Glomerular visceral epithelial cell (primary cell): Measurements from ENCODE around the gene GDAP2.

Experiments
- DNase-seq: peaks from one replicate; pipeline ENCODE4 v3.0.0-alpha.2; 2016; ENCODE audit errors: extremely low spot score

The GDAP2 gene

DNA sequence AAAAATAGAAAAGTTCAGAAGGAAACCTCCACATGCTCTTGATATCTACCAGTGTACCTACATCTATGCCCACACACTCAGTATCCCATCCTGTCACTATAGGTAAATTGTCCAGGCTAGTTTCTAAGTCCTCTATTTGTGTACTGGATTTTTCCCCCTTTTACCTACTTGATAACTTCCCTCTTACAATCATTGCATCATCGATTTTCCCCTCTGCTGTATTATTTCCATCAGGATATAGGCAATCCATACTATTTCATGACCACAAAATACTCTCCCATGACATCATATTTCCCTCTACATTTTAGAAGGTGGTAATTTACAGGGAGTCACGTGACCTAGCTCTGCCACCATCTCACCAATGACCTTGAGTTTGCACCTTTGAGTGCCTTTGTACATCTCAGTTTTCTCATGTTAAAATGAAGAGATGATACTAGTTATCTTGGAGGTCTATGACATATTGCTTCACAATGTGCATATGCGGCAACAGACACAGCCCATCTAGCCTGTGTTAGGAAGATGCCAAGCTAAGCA is 88.2 kb downstream of the GDAP2 start:
- DNase-seq, result no peak

DNA sequence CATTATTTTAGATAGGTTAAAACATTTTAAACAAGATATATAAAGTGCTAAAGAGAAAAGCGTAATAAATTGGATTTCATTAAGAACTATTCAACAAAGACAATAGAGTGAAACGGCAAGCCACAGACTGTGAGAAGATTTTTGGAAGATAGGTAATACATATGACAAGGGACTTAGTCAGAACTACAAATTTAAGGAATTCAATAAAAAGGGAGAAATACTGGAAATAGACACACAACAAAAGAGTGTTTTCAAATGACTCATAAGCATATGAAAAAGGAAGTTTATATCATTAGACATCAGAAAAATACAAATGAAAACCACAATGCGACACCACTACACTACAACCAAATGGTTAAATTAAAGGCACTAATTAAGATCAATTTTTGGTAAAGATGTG is 90.5 kb downstream of the GDAP2 start:
- DNase-seq, result no peak

DNA sequence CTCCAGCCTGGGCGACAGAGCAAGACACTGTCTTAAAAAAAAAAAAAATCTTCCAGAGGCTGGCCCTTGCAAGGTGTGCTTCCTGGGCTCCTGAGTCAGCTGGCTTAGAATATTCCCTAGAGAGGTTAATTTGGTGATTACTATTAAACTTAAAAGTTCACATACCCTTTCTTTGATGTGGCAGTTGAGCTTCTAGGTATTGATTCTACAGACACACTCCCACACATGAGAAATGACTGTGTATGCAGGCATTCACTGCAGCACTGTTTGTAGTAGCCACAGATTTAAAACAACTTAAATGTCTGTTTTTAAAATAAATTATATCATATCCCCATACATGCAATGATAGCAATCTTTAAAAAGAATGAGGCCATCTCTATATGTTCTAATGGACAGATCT is 93.4 kb downstream of the GDAP2 start:
- DNase-seq, result no peak

DNA sequence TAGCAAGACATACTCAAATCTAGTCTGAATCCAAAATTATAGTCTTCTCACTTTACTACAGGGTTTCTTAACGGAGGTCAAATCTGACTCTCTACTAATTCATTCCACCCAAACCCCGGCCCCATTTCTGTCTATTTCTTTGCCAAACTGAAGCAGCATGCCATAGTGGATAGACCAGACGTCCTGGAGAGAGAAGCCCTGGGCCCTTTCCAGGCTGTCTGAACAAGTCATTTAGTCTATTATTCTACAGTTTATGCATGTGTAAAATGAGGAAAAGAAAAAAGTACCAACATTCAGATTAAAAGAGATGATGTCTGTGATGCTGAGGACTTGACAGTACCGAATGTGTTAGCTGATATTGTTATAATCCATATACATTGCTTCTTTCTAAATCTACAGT is 95.0 kb downstream of the GDAP2 start:
- DNase-seq, result no peak

DNA sequence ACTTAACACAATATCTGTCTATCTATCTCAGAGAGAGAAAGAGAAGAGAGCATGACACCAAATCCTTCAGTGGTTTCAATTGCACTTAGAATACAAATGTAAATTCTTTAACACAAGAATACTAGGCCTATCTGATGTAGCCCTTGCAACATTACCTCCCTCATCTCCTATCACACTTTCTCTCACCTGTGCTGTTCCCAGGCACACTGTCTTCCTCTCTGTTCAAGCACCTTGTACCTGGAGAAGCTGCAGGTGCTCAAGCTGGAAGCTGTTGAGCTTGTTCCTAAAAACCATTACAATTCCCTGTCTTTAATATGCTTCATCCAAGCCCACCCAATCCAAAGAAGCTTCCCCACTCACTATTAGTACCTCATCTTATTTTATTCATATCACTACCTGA is 97.0 kb downstream of the GDAP2 start:
- no peak for DNase-seq

DNA sequence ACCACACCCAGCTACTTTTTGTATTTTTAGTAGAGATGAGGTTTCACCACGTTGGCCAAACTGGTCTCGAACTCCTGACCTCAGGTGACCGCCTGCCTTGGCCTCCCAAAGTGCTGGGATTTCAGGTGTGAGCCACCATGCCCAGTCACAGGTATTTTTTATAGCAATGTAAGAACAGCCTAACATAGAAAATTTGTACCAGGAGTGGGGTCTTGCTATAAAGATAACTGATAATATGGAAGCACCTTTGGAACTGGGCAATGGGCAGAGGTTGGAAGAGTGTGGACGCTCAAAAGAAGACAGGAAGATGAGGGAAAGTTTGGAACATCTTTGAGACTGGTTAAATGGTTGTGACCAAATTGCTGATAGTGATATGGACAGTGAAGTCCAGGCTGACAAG is 99.2 kb downstream of the GDAP2 start:
- no peak for DNase-seq

DNA sequence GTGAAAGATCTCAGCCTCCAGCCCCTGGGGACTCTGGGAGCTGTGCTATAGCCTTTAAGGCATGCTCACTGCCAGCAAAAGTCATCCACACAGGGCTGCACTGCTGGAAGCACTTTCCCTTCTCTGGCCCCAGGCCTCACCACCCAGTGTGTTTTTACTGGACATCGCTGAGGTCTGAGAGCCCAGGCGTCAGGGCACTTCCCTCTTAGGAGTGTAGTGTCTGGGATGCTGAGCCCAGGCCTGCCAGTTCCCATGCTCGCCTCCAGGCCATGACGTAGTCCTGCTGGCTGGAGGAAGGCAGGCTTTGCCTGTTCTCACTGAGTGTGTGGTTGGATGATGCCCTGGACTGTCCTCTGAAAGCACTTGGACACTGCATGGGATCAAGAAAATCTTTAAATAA is 101.2 kb downstream of the GDAP2 start:
- no peak for DNase-seq

DNA sequence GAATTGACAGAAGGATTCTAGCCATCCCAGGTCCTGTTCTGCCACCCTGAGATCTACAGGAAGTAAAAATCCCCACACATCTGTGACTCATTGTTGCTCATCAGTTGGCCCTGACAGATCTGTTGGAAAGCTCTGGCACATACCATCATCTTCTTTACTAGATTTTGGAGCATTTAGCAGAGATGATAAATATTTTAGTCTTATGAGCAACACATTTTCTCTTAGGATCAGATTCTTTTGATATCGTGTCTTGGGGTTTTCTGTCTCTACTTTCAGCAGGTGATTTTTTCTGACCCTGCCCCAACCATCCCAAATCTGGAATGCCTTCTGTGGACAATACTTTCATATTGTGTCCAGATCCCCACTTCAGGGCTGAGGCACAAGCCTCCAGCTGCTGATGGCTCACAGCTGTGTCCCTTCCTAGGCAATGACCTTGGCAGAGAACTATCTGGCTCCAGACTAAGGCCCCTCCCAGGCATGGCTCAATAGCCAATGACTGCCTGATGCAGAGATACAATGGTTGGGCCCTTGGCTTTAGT is 102.8 kb downstream of the GDAP2 start:
- peak; percentile 73 for DNase-seq

DNA sequence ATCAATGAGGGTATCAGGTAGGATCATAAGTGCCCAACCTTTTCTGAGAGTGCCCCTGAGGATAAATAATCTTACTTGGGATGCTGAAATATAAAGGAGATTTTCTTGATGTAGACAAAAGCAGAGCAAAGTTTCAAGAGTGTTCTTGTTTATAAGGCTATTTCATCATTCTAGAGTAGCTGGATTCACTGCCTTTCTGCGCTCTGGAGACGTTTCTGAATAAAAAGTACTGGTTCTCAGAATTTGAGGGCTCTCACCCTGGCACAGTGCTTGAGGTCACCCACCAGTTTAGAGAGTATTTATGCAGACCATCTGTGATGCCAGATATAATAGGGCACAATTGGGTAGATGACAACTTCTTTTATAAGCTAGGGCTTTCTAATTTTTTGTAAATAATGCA is 103.3 kb downstream of the GDAP2 start:
- DNase-seq, result no peak

DNA sequence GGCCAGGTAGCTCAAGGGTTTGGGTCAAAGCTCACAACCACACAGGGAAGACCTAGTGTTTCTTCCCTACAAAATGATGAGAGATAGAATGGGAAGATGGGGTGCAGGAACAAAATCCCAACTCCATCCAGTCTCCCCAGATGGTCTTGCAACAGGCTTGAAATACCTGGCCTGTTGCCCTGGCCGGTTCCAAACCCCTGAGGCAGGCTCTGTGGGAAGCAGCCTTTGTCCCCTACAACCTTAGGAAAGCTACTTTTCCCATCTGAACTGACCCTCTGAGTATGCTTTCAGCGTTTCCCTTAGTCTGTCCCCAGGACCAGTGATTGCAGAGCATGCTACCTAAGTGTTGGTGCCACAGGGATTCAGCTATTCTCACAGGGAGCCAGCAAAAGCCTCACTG is 104.0 kb downstream of the GDAP2 start:
- DNase-seq, result no peak

DNA sequence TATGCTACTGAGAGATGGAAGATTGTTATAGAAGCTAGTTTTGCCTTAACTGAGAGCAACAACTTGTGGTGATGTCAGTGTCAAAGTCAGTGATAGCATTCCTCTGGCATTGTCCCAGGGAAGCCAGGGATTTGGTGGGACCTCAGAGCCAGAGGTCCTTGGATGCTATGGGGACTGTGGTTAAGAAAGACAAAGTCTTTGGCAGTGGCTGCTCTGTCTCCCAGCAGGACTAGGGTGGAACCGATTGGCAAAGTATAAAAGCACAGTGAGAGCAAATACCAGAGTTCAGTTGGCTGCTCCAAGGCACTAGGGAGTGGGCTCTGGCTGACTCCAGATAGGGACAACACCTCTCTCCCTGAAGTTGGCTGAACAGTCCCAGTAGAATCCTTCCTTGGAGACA is 104.8 kb downstream of the GDAP2 start:
- DNase-seq, result no peak

DNA sequence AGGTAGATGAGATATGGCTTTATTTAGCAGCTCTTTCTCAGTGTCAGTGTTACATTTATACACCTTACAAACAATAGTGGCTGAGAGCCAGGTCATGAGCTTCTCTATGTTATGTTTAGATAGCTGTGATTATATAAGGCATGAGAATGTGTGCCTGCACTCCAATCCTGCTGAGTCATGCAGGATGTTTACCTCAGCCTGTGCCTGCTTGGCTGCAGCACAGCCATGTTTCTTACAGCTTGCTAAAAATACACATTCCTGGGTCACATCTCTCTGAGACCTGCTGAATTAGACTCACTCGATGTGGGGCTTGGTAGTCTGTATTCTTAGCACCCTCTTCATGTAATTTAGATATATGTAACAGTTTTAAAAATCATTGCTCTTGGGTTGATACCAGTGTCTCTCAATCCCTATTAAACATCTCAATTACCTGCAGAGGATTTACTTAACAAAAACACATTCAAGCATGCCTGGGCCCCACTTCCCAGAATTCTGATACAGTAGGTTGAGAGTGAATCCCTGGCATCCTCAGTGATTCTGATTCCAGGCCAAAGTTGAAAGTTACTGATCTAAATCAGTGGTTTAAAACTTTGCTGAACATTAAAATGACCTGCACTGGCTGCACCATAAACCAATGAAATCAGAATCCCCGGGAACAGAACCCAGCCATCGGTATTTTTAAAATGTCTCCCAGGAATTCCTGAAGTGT is 107.5 kb downstream of the GDAP2 start:
- peak; percentile 67 for DNase-seq

DNA sequence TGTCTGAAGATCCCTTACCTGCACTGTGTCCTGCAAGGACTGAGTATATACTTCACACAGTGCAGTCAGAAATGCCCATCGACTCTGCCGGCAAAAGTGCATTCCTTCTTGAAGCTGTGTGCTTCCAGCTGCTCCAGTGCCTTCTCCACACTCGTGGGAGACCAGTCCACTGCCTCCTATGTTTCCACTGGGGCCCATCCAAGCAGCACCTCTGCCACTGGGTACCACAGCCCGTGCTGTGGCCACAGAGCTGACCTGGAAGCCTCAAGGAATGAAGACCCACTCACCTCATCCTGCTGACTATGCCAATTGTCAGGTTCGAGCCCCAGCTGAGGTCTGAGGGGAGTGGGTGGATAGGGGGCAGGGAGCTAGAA is 108.1 kb downstream of the GDAP2 start:
- DNase-seq, result no peak

DNA sequence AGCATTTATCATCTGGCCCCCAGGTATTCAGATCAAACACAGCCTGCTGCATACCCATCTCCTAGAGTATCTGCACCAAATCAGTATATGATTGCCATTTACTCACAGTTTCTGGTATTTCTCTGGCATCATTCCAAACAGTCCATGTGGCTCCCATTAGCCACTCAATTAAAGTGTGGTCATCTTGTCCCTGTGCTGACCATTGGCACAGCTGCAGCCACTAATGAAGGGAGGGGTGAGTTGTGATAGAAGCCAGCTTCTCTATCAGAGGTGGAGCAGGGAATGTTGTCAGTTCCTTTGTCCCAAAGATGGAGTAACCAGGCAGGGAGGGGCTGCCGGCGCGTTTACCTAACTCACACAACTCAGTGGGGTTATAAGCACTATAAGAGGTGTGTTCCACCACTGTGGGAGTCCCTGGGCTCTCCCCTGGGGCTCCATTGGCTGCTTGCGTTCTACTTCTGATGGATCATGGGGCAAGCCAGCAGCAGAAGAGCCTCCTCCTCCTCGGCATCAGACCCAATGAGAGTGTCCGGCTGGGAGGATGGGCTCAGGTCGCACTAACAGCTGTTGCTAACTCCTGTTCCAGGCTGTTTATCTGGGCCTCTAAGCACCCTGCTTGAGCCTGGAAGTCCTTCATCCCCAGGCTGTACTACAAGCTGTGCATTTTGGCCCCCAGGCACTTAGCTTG is 108.6 kb downstream of the GDAP2 start:
- no peak for DNase-seq

DNA sequence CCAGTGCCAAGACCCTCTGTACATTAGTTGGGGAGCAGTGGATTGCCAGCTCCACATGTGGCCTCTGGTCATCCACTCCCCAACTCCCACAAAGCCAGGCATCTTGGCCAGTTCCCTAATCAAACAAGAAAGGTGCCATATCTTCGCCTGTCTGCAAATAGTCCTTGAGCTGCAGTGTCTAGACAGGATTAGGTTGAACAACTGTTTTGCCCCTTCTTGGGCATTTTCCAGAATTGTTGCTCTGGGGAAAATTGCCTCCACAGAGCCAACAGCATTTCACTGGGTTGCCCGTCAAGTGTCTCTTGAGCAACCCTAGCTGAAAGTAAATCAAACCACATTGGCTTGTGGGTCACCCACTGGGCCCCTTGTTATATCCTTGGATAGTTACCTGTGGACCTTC is 109.3 kb downstream of the GDAP2 start:
- DNase-seq, result no peak

DNA sequence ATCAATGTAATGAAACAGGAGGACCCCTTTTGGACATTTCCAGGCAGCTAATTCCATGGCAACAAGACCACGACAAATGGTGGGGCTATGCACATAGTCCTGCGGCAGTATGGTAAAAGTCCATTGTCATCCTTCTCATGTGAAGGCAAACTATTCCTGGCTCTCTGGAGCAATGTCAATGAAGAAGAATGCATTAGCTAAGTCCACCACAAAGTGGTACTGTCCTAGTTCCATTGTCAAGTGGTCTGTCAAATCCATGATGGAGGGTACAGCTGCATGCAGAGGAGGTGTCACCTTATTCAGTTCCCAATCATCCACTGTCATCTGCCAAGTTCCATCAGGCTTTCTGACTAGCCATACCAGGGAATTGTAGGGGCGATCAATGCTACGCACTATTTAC is 110.1 kb downstream of the GDAP2 start:
- no peak for DNase-seq

DNA sequence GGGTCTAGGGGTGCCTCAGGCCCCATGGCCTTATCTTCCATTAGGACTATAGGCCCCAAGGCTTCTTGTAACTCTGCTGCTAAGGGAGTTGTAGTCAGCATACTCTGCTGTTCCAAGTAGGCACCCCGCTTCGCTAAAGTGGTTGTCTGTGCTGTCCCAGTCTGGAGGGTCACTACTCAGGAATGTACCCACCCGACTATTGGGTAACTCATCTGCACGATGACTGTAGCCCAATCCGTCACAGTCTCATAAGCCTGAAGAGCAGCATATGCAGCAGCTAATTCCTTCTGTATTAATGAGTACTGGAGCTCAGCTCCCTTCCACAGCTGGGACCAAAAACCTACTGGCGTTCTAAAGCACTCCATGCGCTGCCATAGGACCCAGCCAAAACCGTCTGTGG is 111.0 kb downstream of the GDAP2 start:
- DNase-seq, result no peak

DNA sequence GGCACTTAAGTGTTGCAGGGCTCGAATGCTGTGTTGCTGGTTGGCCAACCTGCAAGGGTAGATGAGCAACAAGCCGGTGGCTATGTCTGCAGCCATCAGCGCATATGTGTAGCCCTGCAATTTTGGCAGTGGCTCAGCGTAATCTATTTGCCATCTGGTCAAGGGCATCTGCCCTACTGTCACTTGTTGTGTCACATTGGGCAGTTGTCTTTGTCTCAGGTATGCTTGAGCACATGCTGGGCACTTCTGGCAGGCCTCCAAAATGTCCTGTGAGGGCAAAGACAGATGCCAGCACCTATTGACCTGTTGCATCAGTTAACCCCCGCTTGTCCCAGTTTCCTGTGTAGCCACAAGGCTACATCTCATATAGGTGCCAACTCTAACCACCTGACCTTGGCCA is 111.8 kb downstream of the GDAP2 start:
- no peak for DNase-seq

DNA sequence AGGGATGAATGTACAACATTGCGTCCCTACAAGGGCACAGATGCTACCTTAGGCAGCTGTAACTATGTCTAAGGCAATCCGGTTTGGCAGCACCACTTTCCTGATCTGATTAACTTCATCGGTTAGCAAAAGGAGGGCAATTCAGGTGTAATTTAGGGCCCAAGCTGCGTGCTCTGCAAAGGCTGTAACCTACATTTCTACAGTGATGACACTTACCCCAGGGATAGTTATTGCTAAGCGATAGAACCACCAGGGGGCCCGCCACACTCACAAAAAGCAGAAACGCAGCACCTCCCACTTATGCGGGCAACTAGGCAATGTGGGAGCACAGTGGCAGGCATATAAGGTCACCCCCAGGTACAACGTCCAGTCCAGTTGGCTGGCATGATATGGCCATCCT is 113.5 kb downstream of the GDAP2 start:
- DNase-seq, result no peak

DNA sequence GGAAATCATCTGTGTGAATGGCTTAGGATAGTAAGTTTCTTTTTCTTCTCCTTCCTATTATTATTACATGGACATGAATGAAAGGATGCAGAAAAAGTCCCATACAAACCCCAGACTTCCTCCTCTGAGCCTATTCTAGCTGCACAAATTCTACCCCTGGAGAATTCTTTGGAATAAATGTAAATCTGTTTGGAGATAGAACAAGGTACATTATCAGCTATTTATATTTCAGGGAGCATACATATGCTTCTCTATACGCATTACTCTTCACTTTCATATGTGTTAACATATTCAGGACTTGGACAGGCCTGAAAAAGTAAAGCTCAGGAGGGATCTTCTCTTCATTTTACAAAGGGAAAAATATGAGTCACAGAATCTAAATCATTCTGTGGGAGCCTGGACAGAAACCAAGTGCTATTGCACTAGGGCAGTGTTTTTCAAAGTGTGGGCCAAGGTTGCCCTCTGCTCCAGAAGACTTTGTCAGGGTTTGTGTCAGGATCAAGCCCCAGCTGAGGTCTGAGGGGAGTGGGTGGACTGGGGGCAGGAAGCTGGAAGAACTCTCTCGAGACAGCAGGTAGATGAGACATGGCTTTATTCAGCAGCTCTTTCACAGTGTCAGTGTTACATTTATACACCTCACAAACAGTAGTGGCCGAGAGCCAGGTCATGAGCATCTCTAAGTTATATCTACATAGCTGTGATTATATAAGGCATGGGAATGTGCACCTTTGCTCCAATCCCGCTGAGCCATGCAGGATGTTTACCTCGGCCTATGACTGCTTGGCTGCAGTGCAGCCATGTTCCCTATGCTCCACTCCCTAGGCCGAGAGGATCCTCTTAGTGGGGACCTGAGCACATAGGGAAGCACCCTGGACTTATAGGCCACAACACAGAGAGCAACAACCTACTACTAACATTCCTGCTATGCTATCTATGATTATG is 114.3 kb downstream of the GDAP2 start:
- no peak for DNase-seq
